HG03064 (cell line): ENCODE measurements around the gene ZNF512.

Source experiments
- ATAC-seq: cut with Tn5 transposase; IDR thresholded peaks from one replicate; pipeline ENCODE4 v1.9.1; 2021; ENCODE audit warnings: low read depth; ENCODE audit not compliant: unreplicated experiment

ZNF512 gene

GRCh38 chr2:27667446-27667845, 84.6 kb downstream of the ZNF512 start:
- ATAC-seq: no peak

- no peak for ATAC-seq
These were observed 88.4 kb downstream of the ZNF512 start for GRCh38 chr2:27671235-27671634.
